Right lobe of liver (tissue), 6 donors: ENCODE data around the gene IGDCC3. TPM values are rescaled to one million over a fixed set of nuclear protein-coding genes. Genes with fewer than 3 reads are reported as not detected.

Source experiments
- ATAC-seq, 4 donors: fragments of 200-7000 bp; cut with Tn5 transposase; one replicate each; pipeline ENCODE4 v1.9.1; 2020; ENCODE audit warnings: mild to moderate bottlenecking in 4 of 4, moderate library complexity in 4 of 4
- DNase-seq, 3 donors: peaks; one replicate each; pipeline ENCODE4 v3.0.0-alpha.2; 2020
- H3K27ac ChIP-seq, 3 donors: fragments of 200-600 bp; one replicate each; pipeline ENCODE4 v1.8.0; 2022
- H3K27me3 ChIP-seq, 2 donors: fragments of 200-600 bp; one replicate each; pipeline ENCODE4 v1.8.0; 2022
- H3K36me3 ChIP-seq, 4 donors: fragments of 200-600 bp; sonication (generic) in 1 of 4; one replicate each; pipeline versions ENCODE4 v1.5.1 to v1.8.0; 2017 to 2022; ENCODE audit warnings: control low read depth in 1 of 4
- H3K4me1 ChIP-seq, 4 donors: fragments of 200-600 bp; sonication (generic) in 1 of 4; one replicate each; pipeline versions ENCODE4 v1.5.1 to v1.8.0; 2017 to 2022; ENCODE audit warnings: control low read depth in 1 of 4
- H3K4me3 ChIP-seq, 3 donors: fragments of 200-600 bp; one replicate each; pipeline ENCODE4 v1.8.0; 2022
- H3K9me3 ChIP-seq, 4 donors: fragments of 200-600 bp; sonication (generic) in 1 of 4; one replicate each; pipeline versions ENCODE4 v1.5.1 to v1.8.0; 2017 to 2022; ENCODE audit warnings: control low read depth in 1 of 4
- POLR2A ChIP-seq: fragments of 450-650 bp; IDR thresholded peaks from one replicate; pipeline ENCODE4 v1.6.1; 2017; ENCODE audit warnings: antibody characterized with exemption, mild to moderate bottlenecking
- WGBS: methylation state at CpG from one replicate; pipeline ENCODE4 v1.1.6; 2018; ENCODE audit warnings: low coverage, low lambda C conversion rate; ENCODE audit not compliant: insufficient coverage; ENCODE audit errors: missing lambda C conversion rate; 5-methylcytosine and 5-hydroxymethylcytosine counted together
- intact Hi-C, 2 donors: fragments of 100-400 bp; cut with DNase I; formaldehyde crosslinking; loops; one replicate each; pipeline versions ENCODE4 v1.11.2 to v1.14.1; 2022
- total RNA-seq, 6 experiments: library from RNA; depleted of rRNA in 2 of 6; stranded (reverse); fragments of >200 nt in 2 of 6; fragmentation: NEBNext Ultra II Directional in 3 of 6; extraction: Animal tissue kit (Norgen Biotek cat#: 25700) in 3 of 6; gene quantifications; one replicate each; pipeline versions ENCODE4 v1.1.0 to v1.2.4, GENCODE V29; 2016 to 2023
- TF ChIP-seq, protein P1 (sequence below), 4 donors: fragments of 200-600 bp in 3 of 4; fragments of 450-650 bp in 1 of 4; IDR thresholded peaks; one replicate each; pipeline versions ENCODE4 v1.5.1 to v1.8.0; 2016 to 2022; ENCODE audit warnings: antibody characterized with exemption in 4 of 4, mild to moderate bottlenecking in 2 of 4
- donor health status: DM: no; HTN: yes; CAD: no.
- donor health status: DM: no; HTN: no; CAD: no.
- donor health status: DM: no; HTN: no; CAD: no.
- donor health status: DM: no; HTN: yes; CAD: no.
- donor health status: DM: no; HTN: yes; CAD: no.

Gene IGDCC3
- total RNA-seq, 6 experiments from 2014 or later: not detected

DNA sequence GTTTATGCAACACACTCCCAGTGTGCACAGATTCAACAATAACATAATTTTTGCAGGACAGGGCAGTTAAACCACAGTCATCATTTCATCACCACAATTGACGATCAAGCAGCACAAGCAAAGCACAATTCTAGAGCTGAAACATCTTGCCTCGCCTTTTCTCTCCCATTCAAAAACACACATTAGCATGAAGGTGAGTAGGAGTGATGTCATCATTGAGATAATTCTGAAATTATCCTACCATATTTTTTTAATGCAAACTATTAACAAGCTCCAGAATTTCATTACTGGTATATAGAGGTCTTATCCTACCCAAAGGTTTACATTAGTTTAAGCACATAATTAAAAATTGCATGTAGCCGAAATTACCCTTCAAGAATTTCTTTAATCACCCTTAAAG, 3.5 kb downstream of the IGDCC3 start:
- Histone ChIP-seq H3K27me3 (peaks cover 0 to 28% of the 10 kb centered on the region in 2 donors), H3K36me3 (no peaks in the 10 kb centered on the region), H3K27ac (no peak overlapping the region), H3K4me1 (peaks cover 0 to 10% (median 2%) of the 10 kb centered on the region in 4 donors), H3K4me3 (no peak overlapping the region), H3K9me3 (no peaks in the 10 kb centered on the region)
- intact Hi-C loops: no loop called here
- ATAC-seq (no peak), DNase-seq (no peak)
- TF ChIP-seq, protein P1, sequence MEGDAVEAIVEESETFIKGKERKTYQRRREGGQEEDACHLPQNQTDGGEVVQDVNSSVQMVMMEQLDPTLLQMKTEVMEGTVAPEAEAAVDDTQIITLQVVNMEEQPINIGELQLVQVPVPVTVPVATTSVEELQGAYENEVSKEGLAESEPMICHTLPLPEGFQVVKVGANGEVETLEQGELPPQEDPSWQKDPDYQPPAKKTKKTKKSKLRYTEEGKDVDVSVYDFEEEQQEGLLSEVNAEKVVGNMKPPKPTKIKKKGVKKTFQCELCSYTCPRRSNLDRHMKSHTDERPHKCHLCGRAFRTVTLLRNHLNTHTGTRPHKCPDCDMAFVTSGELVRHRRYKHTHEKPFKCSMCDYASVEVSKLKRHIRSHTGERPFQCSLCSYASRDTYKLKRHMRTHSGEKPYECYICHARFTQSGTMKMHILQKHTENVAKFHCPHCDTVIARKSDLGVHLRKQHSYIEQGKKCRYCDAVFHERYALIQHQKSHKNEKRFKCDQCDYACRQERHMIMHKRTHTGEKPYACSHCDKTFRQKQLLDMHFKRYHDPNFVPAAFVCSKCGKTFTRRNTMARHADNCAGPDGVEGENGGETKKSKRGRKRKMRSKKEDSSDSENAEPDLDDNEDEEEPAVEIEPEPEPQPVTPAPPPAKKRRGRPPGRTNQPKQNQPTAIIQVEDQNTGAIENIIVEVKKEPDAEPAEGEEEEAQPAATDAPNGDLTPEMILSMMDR (IDR thresholded peaks at IDR 0.05): no peak
- TF ChIP-seq POLR2A: no peak
- 55% methylated on average over 3 of the region's 3 CpGs for WGBS

DNA sequence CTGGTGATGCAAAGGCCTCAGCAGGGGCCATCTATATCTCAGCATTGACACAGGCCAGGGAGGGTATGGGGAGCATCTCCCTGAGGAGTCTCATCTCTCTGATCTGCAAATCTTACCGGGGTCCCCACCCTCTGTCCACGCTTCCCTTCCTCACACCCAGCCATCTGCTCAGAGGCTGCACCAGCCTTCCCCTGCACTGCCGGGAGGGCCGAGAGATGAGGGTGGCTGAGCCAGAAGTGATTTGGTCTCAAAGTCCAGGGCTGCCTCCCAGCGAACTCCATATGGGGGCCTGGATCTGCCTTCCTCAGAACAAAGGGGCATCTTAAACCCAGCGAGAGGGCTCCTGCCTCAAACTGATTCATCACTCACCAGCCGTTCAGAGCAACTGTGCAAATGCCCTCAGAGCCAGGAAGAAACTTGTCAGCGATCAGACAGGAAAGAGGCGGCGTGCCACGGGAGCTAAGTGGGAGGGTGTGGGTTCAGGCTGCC, 4.6 kb downstream of the IGDCC3 start:
- H3K27ac ChIP-seq: no peak overlapping the region
- intact Hi-C loops: no loop called here
- no peak overlapping the region for H3K4me3 ChIP-seq
- H3K27me3 ChIP-seq: peaks cover 0 to 19% of the 10 kb centered on the region in 2 donors
- ATAC-seq (no peak), DNase-seq (no peak)
- no peak for TF ChIP-seq POLR2A
- TF ChIP-seq, protein P1 (IDR thresholded peaks at IDR 0.05): no peak
- peaks cover 0 to 8% (median 1%) of the 10 kb centered on the region in 4 donors for H3K4me1 ChIP-seq
- no peaks in the 10 kb centered on the region for H3K36me3 ChIP-seq
- no peaks in the 10 kb centered on the region for H3K9me3 ChIP-seq
- 44% methylated on average over 6 of the region's 11 CpGs for WGBS

DNA sequence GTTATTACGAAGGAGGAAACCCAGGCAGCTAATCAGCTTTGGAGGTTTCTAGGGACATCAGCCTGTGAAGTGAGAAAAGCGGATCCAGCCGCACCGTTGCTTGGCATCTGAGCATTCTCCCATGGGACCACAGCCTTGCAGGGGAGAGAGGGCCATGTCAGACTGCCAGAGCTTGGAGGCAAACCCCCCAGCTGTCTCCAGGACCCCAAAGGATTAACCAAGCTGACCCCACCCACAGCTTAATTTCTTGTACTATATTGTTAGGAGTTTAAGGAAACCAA, 5.1 kb downstream of the IGDCC3 start:
- H3K9me3 ChIP-seq: no peaks in the 10 kb centered on the region
- no peak overlapping the region for H3K27ac ChIP-seq
- TF ChIP-seq, protein P1 (IDR thresholded peaks at IDR 0.05): no peak
- TF ChIP-seq POLR2A: no peak
- WGBS: no CpG with 5 or more reads among the region's 4 CpGs
- no peak overlapping the region for H3K4me3 ChIP-seq
- H3K36me3 ChIP-seq: no peaks in the 10 kb centered on the region
- ATAC-seq: no peak
- intact Hi-C loops: no loop called here
- DNase-seq: no peak
- H3K27me3 ChIP-seq: peaks cover 0 to 16% of the 10 kb centered on the region in 2 donors
- H3K4me1 ChIP-seq: peaks cover 0 to 6% (median 0%) of the 10 kb centered on the region in 4 donors

DNA sequence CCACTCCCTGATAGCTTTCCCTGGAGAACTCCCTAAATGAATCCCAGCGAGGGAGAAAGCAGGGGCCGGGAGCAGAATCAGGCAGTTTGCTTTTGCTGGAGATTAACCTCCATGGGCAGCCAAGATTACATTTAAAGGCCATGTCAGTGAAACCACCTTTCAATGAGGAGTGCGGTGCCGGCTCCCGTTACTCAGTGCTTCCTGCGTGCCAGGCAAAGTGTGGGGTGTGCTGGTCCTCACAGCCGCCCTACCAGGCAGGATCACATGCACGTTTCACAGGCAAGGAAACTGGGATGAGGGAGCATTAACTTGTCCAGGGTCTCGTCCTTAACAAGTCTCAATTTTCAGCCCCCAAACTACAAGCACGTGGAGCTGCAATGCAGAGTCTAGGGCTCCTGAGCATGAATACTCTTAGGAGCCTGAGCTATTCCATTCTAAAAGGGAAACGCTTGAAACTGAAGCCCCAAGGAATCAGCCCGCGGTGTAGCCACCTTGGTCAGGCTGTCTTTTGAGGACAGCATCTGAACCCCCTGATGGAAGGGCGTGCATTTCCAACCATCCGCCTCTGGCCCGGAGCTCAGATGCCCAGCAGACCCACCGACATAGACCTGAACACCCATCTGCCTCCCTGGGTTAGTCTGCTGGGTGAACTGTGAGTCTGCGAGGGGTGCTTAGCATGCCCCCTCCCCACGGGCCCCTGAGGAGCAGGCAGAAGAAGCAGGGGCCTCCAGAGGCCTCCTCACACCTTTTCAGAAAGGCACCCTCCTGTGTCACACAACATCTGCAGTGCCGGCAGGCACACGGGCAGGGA, 5.6 kb downstream of the IGDCC3 start:
- ATAC-seq: no peak
- Histone ChIP-seq H3K36me3 (no peaks in the 10 kb centered on the region), H3K4me1 (peaks cover 0 to 4% (median 0%) of the 10 kb centered on the region in 4 donors), H3K27me3 (peaks cover 0 to 14% of the 10 kb centered on the region in 2 donors), H3K4me3 (no peak overlapping the region), H3K9me3 (no peaks in the 10 kb centered on the region), H3K27ac (no peak overlapping the region)
- peak in 1 of 3 donors; percentile 20 for DNase-seq
- intact Hi-C loops: no loop called here
- TF ChIP-seq, protein P1 (IDR thresholded peaks at IDR 0.05): no peak
- TF ChIP-seq POLR2A: no peak
- WGBS: 94% methylated on average over 6 of the region's 21 CpGs
